Choroid plexus epithelial cell (primary cell): Measurements from ENCODE around the gene PUS7.
A peak's percentile ranks its signal among the peaks of the same experiment; 100 is the strongest.

Source experiments
- DNase-seq: peaks from one replicate; pipeline ENCODE4 v3.0.0-alpha.2; 2010; ENCODE audit warnings: low read depth
- H3K4me3 ChIP-seq: 2 replicates; pipeline ENCODE4 v1.5.1; 2011; ENCODE audit warnings: low read depth, mild to moderate bottlenecking, control low read depth, low read length, moderate library complexity
- CTCF ChIP-seq: conservative IDR thresholded peaks from 2 replicates; pipeline ENCODE4 v1.5.1; 2011; ENCODE audit warnings: low read depth, mild to moderate bottlenecking, control low read depth, inconsistent platforms, low read length, moderate library complexity

The PUS7 gene

DNA sequence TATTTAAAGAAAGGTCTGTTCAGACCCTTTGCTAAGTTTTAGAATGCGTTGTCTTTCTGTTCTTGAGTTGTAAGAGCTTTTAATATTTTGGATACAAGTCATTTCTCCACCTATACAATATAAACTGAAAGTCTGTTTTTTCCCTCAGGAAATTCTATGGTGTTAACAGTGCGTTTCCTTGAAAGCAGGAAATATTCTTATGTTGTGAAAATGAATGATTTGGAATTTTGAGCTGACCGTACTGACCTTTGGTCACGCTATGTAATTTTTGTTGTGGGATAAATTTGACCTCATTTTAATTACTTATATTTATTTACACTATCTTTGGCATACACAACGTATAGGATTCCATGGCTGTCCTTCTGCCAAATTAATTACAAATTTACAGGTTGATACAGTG lies 43.5 kb downstream of the PUS7 start:
- DNase-seq: no peak
- no peak overlapping the region for H3K4me3 ChIP-seq
- TF ChIP-seq CTCF: no peak

DNA sequence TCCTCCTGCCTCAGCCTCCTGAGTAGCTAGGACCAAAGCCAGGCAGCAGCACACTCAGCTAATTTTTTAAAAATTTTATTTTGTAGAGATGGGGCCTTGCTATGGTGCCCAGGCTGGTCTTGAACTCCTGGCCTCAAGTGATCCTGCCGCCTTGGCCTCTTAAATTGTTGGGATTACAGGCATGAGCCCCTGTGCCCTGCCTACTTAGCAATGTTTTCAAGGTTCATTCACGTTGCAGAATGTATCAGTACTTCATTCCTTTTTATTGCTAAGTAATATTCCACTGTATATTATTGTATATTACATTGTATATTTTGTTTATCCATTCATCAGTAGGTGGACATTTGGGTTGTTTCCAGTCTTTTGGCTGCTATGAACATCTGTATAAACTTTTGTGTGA lies 44.2 kb downstream of the PUS7 start:
- DNase-seq: no peak
- TF ChIP-seq CTCF: no peak
- no peak overlapping the region for H3K4me3 ChIP-seq

- no peak for TF ChIP-seq CTCF
- DNase-seq: no peak
- no peak overlapping the region for H3K4me3 ChIP-seq
Observed at GRCh38 chr7:105474045-105474444, 48.0 kb downstream of the PUS7 start.

DNA sequence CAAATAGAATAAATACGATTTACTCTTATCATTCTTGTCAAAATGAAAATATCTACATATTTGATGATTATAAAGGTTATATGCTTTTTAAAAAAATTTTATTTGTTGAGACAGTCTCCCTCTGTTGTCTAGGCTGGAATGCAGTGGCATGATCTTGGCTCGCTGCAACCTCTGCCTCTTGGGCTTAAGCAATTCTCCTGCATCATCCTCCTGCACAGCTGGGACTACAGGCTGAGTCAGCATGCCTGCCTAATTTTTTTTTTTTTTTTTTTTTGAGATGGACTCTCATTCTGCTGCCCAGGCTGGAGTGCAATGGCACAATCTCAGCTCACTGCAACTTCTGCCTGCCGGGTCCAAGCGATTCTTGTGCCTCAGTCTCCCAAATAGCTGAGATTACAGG lies 48.9 kb downstream of the PUS7 start:
- DNase-seq: peak; percentile 95
- TF ChIP-seq CTCF: no peak
- H3K4me3 ChIP-seq: no peak overlapping the region

DNA sequence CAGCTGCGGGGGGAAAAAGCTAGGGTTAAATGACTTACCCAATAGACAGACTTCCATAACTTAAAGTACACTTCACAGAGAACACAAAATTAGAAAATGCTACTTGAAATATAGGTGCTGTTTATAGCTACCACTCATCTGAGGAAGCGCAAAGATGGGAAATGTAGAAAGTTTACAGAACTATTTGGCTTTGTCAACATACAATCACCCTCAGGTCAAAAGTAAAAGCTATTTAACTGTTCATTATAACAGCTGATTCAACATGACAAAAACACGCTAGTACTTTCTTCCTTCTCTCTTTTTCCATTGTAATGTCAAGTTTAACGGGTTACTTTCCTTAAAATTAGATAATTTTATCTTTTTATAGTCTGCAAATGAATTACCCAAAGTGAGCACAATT lies 51.2 kb downstream of the PUS7 start:
- TF ChIP-seq CTCF: no peak
- no peak for DNase-seq
- H3K4me3 ChIP-seq: no peak overlapping the region

DNA sequence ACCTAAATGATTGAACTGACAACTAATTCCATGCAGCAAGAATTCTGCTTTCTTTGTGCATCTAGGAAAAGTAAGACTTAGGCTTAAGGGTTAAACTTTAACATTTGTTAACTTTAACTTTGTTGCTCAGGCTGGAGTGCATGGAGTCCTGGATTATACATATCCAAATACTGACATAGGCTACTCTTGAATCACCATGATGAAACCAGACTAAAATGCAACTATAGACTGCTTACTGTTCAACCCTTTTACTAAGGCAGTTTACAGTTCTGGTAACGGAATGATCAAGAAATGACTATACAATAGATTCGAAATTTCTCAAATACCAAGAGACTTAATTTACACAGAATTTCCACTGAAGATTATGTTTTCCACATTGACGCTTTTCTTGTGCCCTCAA lies 52.0 kb downstream of the PUS7 start:
- no peak overlapping the region for H3K4me3 ChIP-seq
- DNase-seq: no peak
- TF ChIP-seq CTCF: no peak

- DNase-seq: no peak
- H3K4me3 ChIP-seq: no peak overlapping the region
- TF ChIP-seq CTCF: no peak
Observed at GRCh38 chr7:105462765-105463420, 59.2 kb downstream of the PUS7 start.
